SK-N-MC (cell line): ENCODE measurements around the gene OR51B4.

Experiments used
- EZH2 ChIP-seq: fragments of 200-600 bp; sonication (generic); IDR thresholded peaks from one replicate; pipeline ENCODE4 v1.6.1; 2017; ENCODE audit warnings: antibody characterized with exemption
- POLR2AphosphoS5 ChIP-seq: IDR thresholded peaks from 2 replicates; pipeline ENCODE4 v1.6.1; 2012; ENCODE audit warnings: mild to moderate bottlenecking, low read depth, low read length, borderline replicate concordance

DNA sequence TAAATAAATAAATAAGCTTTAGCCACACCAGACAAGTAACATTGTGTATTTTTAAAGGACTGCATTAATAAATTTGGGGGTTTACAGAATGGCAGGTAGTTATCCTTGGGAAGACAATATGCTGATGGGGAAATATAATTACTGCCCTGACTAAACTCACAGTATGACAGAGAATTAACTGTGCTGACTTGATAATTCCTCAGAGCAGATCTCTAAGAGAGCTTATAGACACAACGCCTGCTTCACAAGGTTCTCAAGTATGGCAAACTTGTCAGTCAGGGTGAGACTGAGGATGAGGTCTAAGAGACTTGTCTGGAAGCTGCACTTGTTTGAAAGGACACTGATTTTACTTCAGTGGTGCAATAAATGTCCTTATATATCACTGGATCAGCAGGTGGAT is 3.3 kb downstream of the OR51B4 start:
- TF ChIP-seq EZH2 (no peak), POLR2AphosphoS5 (no peak)
